Kidney glomerular epithelial cell (primary cell): Measurements from ENCODE around the gene PRSS57.
"Not testable (repeated sequence)": the region's sequence is repeated elsewhere in the genome, so short reads cannot be mapped to it uniquely, and the experiment has no call there.

Experiments used
- DNase-seq: peaks from one replicate; lab custom pipeline; 2025; lab: John Stamatoyannopoulos, UW

PRSS57 gene

GRCh38 chr19:723247-723646, 28.0 kb upstream of the PRSS57 start:
- DNase-seq, result no peak

- DNase-seq, result no peak
Measured at GRCh38 chr19:722553-723101, 27.4 kb upstream of the PRSS57 start.

- no peak for DNase-seq
Measured at GRCh38 chr19:720345-721160, 25.3 kb upstream of the PRSS57 start.

DNA sequence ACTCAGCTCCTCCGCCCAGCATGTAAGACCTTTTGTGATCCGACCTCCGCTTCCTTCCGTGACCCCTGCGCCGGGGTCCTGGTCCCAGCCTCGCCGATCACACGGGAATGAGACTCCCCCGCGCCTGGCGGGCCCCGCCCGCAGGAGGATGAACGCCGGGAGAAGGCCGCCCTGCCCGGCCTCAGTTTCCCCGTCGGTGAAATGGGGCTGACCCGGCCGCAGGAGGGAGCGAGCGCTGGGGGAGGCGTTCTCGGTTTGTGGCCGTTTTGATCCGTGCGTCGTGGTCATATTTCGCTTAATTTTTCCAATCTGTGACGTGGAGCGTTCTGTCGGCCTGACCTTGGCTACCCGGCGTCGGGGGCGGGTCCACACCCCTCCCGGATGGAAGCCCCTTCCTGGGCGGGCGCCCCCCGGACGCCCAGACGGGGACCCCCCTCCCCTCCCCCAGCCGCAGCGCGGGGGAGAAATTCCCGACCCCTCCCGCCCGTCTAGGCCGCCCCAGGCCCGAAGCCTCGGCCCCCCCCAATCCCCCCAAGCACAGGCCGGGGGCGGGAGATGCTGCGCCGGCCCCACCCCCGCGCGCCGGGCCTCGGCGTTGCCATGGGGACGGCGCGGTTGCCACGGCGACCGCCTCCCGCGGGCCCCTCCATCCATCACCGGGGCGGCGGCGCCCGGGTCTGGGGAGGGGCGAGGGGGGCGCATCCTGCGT, 24.5 kb upstream of the PRSS57 start:
- no peak for DNase-seq

DNA sequence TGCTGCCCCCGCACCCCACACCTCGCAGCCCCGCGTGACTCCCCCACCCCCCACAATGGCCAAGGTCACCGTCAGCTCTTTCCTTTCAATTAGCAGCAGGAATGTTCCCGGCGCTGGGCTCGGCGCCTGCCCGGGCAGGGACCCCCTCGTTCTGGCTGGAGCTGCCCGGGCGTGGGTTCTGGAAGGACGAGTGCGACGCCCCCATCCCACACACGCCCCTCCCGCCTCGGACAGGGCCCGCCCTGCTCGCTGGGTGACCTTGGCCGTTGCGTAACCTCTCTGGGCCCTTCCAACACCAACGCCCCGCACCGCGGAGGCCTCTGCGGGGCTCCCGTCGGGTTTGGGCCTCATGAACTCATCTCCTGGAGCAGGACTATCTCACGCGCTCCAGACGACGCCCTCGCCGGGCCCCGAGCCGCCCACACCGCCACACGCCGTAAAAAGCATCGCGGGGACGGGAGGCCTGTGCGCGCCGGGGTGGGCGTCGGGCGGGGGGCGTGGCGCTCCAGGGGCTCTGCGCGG, 23.8 kb upstream of the PRSS57 start:
- DNase-seq, result no peak

- DNase-seq, result no peak
Measured at GRCh38 chr19:718251-718951, 23.1 kb upstream of the PRSS57 start.

GRCh38 chr19:715347-715746, 20.1 kb upstream of the PRSS57 start:
- no peak for DNase-seq

- DNase-seq, result no peak
Measured at GRCh38 chr19:711254-711653, 16.0 kb upstream of the PRSS57 start.

DNA sequence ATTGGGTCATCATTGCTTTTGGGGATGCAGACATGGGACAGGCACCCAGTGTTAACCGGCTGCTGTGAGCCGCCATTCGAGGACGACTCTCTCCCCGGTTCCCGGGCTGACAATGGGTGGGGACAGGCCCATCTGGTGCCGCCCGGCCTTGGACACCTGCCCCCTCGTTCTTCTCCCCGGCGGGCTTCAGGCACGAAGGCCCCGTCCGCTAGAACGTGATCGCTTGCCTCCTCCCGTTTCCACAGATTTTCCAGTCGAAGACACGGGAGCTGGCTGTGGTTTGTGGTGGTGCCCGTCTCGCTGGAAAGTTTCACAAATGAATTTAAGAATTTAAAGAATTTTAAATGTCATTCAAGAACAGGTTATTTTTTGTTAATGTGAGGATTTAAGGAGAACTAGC, 15.5 kb upstream of the PRSS57 start:
- DNase-seq, result no peak

- no peak for DNase-seq
Measured at GRCh38 chr19:709965-710571, 14.8 kb upstream of the PRSS57 start.

DNA sequence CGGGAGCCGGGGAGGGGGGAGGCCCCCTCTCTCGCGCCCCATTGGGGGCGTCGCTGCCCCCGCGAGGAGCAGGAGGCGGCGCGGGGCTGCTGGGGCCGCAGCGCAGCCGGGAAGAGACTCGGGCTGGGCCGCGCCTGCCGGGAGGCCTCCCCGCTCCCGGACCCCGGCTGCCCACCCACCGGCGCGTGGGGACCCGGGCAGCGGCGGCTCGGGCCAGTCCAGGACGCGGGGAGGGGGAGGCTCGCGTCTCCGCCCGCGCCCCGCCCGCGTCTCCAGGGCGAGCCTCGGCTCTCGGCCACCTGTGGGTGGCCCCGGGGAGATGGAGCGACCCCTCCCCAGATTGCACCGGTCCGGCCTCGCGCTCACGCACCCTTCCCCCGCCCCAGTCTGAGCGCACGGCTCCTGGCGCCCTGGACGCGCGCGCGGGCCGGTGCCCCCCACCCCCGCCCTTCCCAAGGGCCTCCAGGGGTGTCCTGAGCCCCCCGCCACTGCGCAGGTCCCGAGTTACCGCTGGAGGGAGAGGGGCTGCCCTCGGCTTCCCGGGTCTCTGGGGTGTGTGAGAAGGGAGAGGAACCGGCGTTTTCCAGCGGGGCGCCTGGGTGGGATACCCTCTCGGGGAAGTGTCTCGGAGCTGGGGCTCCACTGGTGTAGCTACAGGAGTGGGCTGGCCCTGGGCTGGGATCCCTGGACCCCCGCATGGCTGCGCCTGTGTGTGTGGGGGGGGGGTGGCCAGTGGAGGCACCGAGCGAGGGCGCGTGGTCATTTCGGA, 14.1 kb upstream of the PRSS57 start:
- no peak for DNase-seq

- no peak for DNase-seq
Measured at GRCh38 chr19:708154-709143, 13.2 kb upstream of the PRSS57 start, which contains the start of gene PALM. Gene PALM (plus strand): TSS chr19:708935. CDS start chr19:709147, 212 bp downstream.

DNA sequence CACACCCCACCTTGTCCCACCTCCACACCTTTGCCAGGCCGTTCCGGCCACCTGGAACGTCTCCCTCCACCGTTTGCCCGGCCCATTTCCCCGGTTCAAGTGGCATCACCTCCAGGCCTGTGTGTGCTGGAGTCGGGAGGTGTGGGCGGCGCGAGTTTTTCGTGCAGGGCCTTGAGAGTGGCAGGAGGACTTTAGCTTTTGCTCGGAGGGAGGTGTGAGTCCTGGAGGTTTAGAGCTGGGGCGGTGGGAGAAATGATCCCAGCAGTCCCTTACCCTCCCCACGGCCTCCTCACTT, 9.1 kb upstream of the PRSS57 start:
- DNase-seq, result no peak

GRCh38 chr19:703651-704446, 8.6 kb upstream of the PRSS57 start:
- DNase-seq, result no peak

DNA sequence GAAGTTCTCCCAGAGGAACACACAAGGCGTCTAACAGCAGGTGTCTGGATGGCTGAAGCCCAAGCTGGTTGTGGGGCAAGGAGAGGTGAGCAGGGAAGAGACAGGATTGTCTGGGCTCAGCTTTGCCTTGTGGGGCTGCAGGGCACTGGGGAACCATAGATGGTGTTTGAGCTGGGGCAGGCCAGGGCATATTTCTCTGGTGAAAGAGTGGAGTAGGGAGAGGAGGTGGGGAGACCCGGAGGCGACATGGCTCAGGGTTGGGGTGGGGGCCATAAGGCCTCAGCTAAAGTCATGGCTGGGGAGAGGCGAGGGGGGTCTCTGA, 8.0 kb upstream of the PRSS57 start:
- no peak for DNase-seq

GRCh38 chr19:702847-703246, 7.6 kb upstream of the PRSS57 start:
- DNase-seq, result not testable (repeated sequence)

- not testable (repeated sequence) for DNase-seq
Measured at GRCh38 chr19:699885-700284, 4.6 kb upstream of the PRSS57 start.

- not testable (repeated sequence) for DNase-seq
Measured at GRCh38 chr19:698529-698928, 3.3 kb upstream of the PRSS57 start.
